ENCODE data around the gene GALNT5.

The GALNT5 gene

GRCh38 chr2:157292853-157293252, 35.3 kb downstream of the GALNT5 start:
- DNase-seq: no peak

DNA sequence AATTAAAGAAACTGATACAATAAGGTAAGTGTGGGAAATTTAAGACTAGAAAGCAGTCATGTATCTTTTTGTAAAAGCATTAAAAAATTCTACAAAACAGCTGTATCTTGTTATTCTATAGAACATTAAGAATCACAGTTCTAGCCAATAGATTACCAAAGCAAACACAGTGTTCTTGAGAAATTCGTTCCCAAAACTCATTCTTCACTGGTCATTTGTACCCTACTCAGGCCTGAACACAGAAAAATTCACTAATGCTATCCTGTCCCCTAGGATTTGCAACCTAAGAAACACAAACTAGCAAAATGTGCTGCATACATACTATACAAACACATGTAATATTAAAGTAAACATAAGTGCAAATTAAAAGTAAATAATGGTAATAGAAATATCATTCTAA, 39.0 kb downstream of the GALNT5 start:
- DNase-seq: no peak

DNA sequence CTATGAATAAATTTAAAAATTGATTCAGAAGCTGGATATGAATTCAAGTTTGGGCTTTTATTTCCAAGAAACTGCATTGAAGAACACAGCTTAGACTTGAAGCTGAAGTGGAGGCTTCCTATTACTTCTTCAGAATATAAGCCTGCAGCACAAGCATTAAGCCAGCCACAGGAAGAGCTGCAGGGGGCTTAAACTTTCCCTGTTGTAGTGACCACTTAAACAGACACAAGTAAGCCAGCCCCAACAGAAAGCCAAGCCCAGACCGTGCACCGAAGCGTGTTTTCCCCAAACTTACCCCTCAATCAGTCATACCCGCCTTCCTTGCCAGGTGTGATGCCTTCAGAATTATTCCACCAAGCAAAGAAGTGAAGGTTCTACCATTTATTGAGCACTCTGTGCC, 39.5 kb downstream of the GALNT5 start:
- DNase-seq: no peak

DNA sequence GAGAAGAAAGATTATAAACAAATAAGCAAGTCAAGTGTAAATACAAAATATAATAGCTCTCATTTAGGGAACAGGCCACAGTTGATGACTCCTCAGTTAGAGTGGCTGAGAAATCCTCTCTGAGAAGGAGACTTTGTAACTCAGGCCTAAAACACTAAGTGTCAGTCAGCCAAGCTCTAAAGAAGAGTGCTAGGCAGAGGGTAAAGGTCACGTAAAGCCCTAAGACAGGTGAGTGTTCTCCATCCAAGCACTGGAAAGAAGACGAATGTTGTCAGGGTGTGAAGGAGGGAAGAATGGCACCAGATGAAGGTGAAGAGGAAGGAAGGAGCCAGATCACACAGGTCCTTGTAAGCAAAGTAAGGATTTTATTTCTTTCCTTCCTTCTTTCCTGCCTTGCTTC, 43.8 kb downstream of the GALNT5 start:
- DNase-seq: no peak

DNA sequence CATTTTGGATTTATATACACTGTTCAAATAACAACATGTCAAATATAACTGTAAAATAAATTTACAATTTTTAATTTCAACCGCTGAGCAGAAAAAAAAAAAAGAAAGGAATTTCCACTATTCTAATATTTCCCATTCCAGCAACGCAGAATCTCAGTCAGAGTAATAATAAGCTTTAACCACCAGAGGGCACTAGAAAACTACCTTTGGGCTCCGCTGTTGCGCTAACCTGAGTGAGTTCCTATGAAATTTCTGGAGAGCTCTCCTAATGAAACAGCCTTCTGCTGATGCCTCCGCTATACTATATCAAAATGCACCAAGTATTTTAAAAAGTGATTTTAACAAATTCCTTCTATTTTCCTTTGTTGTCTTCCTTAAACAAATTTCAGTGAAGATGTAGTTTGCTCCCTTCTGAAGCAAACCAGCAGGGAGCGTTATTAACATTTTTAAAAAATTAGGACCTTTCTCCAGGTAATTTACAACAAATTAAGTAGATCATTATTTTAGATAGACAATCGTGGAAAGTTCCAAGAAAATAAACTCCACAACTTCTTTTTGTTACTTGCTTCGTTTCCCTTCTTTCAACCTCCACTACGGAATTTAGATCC, 45.1 kb downstream of the GALNT5 start:
- DNase-seq: peak; percentile 84

- no peak for DNase-seq
Observed at GRCh38 chr2:157303612-157304011, 46.1 kb downstream of the GALNT5 start.

DNA sequence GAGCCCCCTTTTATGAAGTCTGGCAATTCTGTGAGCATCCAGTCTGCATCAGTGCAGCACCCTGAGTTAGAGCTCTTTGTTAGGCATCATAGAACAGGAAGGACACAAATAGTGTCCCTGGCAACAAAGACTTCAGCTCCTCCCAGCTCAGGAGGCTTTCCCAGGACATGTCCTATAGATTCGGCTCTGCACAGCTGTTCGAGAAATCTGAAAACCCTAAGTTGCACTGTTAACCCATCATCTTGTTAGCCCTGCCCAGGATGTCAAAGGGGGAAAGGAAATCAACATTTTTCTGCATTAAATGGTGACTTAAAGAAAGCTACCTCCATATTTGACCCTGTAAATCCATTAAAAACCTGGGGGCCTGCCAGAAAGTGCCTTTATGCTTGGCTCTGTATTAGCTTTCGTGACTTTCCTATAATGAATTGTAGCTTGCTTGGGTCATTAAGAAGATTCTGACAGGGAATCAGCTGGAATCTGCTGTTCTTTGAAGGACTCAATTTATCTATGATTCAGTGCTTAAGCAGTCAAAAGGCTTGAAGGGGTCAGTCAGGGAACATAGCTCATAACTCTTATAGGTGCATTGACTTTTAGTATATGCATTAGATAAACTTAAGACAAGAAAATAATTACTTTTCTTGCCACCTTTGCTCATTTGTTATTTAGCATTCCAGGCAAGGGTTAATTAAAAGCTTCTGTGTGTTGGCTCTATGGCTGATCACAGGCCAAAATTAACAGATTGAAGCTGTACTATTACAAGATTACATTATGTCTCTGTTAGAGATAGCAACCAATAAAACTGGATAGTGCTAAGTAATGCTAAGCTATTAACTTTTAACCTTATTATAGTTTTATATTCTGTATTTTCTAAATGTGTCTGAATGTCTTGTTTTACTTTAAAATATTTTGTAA, 47.6 kb downstream of the GALNT5 start:
- peak; percentile 18 for DNase-seq

DNA sequence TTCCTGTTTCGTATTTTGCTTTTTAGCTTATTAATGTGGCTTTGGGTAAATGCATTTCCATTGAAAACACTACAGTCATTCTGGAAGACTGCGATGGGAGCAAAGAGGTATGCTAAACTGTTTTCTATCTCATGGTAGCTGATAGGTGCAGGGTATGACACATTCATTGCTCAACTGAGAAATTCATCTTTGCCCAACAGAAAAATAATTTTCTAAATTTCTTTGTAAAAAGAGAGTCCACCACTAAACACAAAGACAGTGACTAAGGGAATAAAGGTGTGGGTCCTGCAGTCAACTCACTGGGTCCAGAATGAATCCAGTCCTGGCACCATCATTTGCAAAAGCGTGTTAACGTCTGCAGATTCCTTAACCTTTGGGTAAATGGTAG, 48.2 kb downstream of the GALNT5 start:
- DNase-seq: no peak

DNA sequence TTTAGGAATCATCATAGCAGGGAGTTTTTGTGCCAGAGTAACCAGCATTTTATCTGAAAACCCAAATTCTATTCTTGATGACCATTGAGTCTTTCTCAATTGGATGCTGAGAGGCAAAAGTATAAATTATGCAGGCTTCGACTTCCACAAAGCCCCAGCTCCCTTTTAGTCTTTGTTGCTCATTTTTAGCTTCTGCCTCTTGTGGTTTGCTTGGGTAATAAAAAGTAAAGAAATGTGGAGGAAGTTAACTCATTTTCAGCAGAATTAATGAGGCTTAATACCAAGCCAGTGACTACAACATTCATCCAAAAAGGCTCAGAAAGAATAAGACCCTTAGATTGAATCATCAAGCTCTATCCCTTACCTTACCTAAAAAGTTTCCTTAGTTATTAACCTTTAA, 49.5 kb downstream of the GALNT5 start:
- DNase-seq: no peak

GRCh38 chr2:157309878-157310277, 52.4 kb downstream of the GALNT5 start:
- no peak for DNase-seq

DNA sequence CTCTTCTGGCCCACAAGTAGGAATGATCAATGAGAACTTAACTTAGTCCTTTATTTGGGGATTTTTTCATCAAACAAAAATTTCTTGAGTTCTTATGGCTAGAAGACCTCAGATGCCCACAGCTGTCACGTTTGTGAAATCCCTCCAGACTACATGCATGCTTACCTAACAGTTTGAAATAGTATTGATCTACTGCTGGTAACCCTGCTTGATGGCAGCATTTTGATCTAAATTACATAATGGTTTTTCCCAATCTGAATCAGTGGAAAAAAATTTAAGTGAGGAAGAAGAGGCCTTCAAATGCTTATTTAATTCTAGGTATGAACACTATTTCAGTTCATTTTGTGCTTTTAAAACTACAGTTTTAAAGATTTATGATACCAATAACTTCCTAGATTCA, 54.2 kb downstream of the GALNT5 start:
- no peak for DNase-seq

- DNase-seq: no peak
Observed at GRCh38 chr2:157312866-157313486, 55.5 kb downstream of the GALNT5 start.

- DNase-seq: no peak
Observed at GRCh38 chr2:157315901-157316300, 58.4 kb downstream of the GALNT5 start.

DNA sequence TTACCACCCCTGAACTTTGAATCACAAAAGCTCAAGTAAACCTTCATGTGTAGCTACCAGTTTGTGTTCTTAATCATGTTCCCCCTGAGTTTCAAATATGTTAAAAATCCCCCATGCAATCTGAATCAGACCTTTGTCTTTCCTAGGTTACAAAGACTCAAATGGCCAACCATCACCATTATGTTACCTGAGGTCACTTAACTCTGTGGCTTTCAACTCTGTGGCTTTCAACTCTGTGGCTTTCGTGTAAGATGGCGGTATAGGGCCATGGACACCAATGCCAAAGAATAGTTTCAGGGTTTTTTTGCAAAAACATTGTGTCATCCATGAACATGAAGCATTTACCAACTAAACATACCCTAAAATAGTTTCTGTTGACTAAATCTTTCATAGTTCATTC, 61.4 kb downstream of the GALNT5 start:
- DNase-seq: no peak

- no peak for DNase-seq
Observed at GRCh38 chr2:157319795-157320194, 62.3 kb downstream of the GALNT5 start.

DNA sequence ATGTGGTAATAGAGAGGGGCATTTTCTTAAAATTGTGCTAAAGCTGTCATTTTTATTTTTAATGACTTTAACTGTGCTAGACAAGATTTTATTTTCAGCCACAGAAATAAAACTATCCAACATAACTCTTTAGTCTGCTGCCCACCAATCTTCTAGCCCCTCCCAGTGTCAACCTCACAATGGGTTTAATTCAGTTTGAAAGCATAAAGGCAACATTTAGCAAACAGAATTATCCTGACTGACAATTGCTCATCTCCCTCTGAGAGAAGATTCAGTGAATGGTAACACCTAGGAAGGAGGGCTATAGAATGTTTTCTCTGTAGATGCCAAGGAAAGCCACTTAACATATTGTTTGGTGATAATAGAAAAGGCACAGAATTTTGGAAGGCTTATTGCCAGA, 62.9 kb downstream of the GALNT5 start:
- DNase-seq: no peak

DNA sequence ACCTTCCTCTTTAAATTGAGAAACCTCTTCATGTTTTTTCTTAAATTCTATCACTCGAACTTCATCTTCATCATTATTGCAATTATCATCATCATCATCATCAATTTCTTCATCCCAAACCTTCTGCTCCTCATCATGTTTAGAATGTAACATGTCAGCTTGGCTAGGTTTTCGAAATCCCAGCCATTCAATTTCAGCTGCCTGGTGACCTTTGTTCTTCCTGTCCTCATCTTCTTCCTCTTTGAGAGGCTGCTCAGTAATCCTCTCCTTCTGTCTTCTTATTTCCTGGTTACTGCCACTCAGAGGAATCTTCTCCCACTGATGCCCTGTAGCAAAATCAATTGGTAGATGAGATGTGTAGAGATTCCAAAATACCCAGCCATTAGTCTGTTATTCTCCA, 64.0 kb downstream of the GALNT5 start:
- peak; percentile 30 for DNase-seq

GRCh38 chr2:157322432-157322831, 64.9 kb downstream of the GALNT5 start:
- DNase-seq: no peak

DNA sequence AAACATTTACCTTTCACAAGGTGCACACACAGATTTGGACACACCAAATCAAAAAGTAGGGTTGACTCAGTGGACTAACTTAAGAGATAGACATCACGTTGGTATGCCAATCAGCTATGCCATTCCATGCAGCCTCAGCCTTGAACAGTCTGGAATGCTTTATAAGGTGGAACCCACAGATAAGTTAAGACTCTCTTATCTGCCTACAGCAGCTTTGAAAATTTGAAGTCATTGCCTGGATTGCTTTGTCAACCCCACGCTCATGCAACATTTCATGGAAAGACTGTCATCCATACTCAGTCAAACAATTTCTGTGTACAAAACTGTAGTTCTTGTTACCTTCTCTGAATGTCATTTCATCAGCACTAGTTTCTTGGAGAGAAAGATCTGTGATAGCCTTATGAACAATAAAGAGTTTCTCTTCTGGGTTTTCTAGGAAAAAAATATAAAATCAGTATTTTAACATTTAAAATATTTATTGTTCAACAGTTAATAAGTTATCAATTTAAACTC, 66.9 kb downstream of the GALNT5 start:
- DNase-seq: no peak

- no peak for DNase-seq
Observed at GRCh38 chr2:157325786-157326185, 68.3 kb downstream of the GALNT5 start, which contains the start of gene ERMN. TSS of gene ERMN (minus strand) at chr2:157325824. CDS start at chr2:157325642, 182 bp downstream.

DNA sequence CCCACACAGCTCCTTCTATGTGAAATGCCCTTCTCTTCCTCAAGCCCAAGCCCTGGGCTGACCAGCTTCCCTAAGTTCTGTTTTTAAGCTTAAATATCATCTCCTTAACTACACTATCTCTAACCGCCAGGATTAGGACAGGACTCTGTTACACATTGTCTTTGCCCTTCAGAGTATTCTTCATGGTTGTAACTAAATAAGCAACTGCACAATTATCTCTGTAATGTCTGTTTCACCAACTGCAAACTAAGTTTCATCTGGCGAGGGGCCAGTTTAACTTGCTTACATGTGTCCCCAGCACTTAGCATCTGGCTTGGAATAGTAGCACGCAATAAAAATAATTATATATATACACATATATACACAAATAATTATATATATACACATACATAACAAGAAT, 69.2 kb downstream of the GALNT5 start:
- DNase-seq: no peak

- DNase-seq: no peak
Observed at GRCh38 chr2:157327200-157327599, 69.7 kb downstream of the GALNT5 start.

GRCh38 chr2:157327621-157328500, 70.4 kb downstream of the GALNT5 start:
- DNase-seq: peak; percentile 86
